HG03196 (cell line): Measurements from ENCODE around the gene SLC39A11.

Experiments used
- ATAC-seq: cut with Tn5 transposase; IDR thresholded peaks from one replicate; pipeline ENCODE4 v1.9.1; 2021; ENCODE audit not compliant: unreplicated experiment

Gene SLC39A11

DNA sequence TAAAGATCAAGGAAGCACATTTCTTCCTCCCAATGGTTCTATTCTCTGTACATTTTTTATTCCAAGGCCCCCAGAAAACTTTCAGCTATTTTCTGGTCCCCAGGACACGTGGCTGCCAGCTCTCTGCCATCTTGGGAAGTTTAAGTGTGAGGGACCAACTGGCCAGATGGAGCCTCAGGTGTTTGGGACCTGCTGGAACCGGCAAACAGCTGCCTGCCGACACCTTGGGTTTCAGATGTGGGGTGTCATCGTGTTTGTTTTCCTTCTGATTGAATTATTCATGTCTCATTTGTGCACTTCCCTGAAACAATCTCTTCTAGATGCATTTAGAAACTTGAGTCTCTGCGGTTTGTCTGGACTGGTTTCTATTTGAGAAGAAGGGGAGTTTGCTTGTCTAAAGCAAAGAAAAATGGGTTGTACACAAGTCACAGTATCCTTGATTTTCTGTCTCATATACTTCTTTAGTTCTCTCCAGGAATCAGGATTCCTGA, 386.5 kb downstream of the SLC39A11 start:
- no peak for ATAC-seq

DNA sequence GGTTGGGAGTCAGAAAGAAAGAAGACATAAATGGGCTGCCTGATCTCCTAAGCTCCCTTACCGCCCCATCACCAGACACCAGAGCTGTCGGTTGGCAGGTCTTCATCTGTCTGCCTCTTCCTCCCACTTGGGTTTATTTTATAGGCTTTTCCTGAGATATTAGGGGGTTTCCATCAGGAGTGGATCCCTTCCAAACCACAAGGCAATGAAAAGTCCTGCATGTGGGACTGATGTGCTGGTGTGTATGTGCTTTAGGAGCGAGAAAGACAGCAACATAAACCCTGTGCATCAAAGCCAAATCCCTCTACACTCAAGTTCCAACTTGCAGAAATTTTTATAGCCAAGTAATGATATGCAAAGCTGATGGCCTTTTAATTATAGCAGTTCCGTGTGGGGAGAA, 389.5 kb downstream of the SLC39A11 start:
- no peak for ATAC-seq

DNA sequence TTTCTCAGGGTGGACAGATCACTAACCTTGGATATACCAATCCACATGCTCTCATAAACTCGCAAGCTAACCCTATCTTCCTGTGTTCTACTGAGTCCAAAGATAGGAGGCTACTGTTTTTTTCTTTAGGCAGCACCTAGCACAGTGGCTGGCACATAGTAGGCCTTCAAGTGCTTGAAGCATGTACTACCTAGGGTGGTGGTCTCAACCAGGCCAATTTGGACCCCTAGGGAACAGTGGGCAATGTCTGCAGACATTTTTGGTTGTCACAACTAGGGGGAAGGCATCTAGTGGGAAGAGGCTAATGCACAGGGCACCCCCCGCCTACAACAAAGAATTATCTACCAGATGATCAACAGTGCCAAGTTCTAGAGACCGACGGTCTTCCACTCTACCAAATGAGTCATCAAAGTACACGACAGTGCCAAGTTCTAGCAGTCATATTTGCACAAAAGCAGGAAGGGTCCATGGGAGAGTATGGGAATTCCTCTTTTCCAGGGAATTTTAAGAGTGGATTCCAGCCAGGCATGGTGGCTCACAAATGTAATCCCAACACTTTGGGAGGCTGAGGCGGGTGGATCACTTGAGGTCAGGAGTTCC, 390.3 kb downstream of the SLC39A11 start:
- ATAC-seq = no peak

GRCh38 chr17:72700226-72700625, 392.3 kb downstream of the SLC39A11 start:
- ATAC-seq = no peak

- no peak for ATAC-seq
Observed at GRCh38 chr17:72699545-72699944, 392.9 kb downstream of the SLC39A11 start.

GRCh38 chr17:72697602-72698146, 394.8 kb downstream of the SLC39A11 start:
- no peak for ATAC-seq

- no peak for ATAC-seq
Observed at GRCh38 chr17:72696721-72697120, 395.8 kb downstream of the SLC39A11 start.

- no peak for ATAC-seq
Observed at GRCh38 chr17:72696156-72696555, 396.3 kb downstream of the SLC39A11 start.

GRCh38 chr17:72693956-72694355, 398.5 kb downstream of the SLC39A11 start:
- ATAC-seq = no peak

GRCh38 chr17:72693151-72693878, 399.2 kb downstream of the SLC39A11 start:
- no peak for ATAC-seq

GRCh38 chr17:72692676-72693075, 399.8 kb downstream of the SLC39A11 start:
- ATAC-seq = no peak

- ATAC-seq = no peak
Observed at GRCh38 chr17:72691586-72691985, 400.9 kb downstream of the SLC39A11 start.

DNA sequence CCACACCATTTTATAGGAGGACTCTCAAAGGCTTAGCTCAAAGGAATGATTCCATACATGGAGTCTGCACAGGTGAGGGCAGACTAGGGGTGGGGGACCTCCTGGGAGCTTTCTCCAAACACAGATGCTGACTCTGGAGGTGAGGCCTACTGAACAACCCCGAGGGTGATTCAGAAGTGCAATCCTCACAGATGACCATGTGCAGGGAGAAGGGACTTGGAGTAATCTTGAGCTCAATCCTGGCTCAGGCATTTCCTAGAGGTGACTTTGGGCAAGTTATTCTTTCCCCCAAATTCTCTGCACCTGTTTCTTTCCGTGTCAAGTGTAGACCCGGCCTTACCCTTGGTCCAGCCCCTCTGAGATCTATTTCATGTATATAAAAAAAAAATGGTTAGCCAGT, 401.5 kb downstream of the SLC39A11 start:
- ATAC-seq = no peak

DNA sequence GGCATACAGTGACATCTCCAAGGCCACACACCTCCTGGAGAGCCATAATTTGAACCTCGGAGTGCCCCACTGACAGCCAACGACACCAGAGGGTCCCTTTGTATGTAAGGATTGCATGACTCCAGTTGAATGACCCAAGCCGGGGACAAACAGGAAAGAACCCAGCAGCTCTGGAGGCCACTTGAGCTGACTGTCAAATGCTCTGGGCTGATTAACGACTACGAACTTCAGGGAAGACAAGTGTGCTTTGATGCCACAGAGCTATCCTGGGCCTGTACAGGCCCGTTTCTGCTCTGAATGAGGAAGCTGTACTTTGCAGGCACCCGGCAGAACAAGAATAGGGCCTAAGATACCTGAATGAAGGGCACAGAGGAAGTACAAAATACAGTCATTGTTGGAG, 404.6 kb downstream of the SLC39A11 start:
- ATAC-seq = no peak

DNA sequence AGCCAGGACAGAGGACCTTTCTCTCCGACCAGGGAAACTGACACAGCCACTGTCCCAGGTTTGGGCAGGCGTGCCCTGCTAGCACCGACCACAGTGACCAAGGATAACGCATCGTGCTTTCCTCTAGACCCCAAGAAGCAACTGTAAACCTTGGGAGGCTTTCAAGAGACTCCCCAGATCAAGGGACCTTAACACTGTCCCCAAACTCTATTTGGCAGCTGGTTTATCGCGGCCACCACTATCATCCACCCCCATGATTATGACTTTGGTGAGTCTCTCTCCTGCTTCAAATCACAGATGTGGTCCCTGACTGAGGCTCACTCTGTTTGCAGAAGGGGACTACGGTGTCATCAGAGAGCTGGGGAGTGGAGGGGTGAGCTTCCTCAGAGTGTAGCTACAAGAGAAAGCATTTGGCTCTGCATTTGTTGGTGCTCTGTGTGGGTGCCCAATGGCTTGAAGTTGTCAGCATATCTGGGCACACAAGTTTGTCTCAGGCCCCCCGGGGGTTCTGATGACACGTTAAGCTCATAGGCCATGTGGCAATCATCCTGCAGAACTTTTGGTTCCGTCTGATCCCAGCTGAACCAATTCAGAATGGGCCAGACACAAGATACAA, 408.0 kb downstream of the SLC39A11 start:
- no peak for ATAC-seq

DNA sequence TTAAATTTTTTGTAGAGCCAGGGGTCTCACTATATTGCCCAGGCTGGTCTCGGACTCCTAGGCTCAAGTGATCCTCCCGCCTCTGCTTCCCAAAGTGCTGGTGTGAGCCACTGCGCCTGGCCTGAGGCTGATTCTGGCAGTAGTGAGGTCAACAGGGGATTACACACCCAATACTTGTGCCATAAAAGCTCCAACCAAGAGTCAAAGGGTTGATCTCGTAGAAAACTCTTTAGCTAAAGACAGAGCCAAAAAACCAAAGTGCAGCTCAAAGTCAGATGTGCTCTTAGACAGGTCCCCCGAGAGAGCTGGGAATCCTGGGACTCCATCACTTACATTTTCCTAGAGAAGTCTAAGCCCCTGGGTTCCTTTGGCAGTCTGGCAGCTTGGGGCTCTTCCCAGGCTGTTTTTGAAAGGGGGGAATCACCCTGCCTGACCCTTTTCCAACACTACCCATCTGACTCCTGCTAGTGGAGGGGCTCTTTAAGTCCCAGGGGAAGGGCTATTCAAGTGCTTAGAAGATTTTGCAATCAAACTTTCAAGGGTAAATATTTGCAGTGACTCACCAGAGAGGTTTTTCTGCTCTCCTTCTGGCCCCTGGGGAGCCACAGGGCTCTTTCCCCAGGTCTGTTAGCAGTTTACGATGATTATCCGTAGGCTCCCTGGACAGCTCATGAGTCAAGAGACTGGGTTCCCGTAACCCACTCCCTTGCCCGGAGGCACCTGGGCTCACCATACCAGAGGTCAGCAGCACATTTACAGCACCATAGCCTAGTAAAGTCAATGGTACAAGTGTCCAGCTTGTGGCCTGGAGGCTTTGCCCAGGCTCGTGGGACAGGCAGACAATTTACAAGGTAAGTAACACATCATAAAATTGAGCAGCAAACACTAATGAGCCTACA, 408.7 kb downstream of the SLC39A11 start:
- ATAC-seq = no peak

GRCh38 chr17:72682605-72683004, 409.9 kb downstream of the SLC39A11 start:
- no peak for ATAC-seq

DNA sequence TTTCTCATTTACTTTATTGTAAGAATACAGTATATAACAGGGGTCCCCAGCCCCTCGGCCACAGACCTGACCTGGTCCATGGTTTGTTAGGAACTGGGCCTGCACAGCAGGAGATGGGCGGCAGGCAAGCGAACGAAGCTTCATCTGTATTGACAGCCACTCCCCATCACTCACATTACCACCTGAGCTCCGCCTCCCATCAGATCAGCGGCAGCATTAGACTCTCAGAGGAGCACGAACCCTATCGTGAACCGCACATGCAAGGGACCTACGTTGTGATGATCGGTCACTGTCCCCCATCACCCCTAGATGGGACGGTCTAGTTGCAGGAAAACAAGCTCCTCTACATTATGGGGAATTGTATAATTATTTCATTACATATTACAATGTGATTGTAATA, 410.6 kb downstream of the SLC39A11 start:
- no peak for ATAC-seq

DNA sequence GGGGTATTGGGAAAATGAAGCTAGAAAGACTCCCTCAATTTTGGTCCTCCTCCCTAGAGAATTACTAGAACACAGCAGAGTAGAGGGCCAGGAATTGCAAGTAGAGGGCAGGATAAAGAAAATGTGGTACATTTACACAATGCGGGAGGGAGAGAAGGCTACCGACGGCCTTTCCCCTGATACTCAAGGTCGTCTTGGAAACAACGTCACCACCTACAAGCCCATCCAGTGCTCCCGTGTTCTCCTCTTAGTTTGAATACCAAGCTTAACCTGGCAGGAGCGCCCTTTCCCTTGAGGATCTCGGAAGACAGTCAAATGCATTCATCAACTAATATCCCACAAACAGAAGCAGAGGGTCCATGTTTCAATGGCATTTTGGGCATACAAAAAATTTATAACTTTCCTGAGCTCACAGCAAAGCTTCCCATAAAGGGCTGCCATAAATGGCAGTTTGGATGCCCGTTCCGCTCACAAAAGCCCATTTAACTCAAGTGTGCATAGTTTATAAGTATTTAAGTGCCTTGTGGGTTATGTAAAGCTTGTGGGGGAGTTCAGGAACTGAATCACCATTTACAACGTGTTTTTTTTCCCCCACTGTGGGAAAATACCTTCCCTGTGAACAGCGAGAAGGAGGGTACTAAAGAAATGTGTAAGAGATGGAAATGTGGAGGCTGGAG, 414.6 kb downstream of the SLC39A11 start:
- ATAC-seq = no peak

GRCh38 chr17:72677108-72677507, 415.4 kb downstream of the SLC39A11 start:
- ATAC-seq = no peak
